Cardiac septum (tissue), 1 donor: ENCODE measurements around the gene CSNK1G1. TPM values are rescaled to one million over a fixed set of nuclear protein-coding genes. Genes with fewer than 3 reads are reported as not detected.
A peak's percentile ranks its signal among the peaks of the same experiment; 100 is the strongest.

Experiments used
- DNase-seq: peaks from one replicate; pipeline ENCODE4 v3.0.0-alpha.2; 2020; ENCODE audit warnings: low spot score
- intact Hi-C: fragments of 100-400 bp; cut with DNase I; formaldehyde crosslinking; loops from one replicate; pipeline ENCODE4 v1.14.0; 2022
- total RNA-seq: library from RNA; stranded (reverse); fragmentation: NEBNext Ultra II Directional; extraction: Animal tissue kit (Norgen Biotek cat#: 25700); gene quantifications from one replicate; pipeline ENCODE4 v1.2.1, GENCODE V29; 2021
- donor health status: DM: no; HTN: no; CAD: no.

CSNK1G1 gene
- total RNA-seq, 1 donor from 2014 or later: 8.3 TPM

- intact Hi-C loops: loop anchor here (2.0 kb wide), 1 partner anchor 224 kb away; the partner anchor contains the start of gene TRIP4
Measured at GRCh38 chr15:64162869-64163658, 192.9 kb downstream of the CSNK1G1 start, which contains the start of gene PPIB. PPIB (minus strand) TSS chr15:64163022; CDS start chr15:64162986, 36 bp downstream.

GRCh38 chr15:64162478-64162868, 193.5 kb downstream of the CSNK1G1 start:
- intact Hi-C loops: loop anchor here (2.0 kb wide), 1 partner anchor 224 kb away; the partner anchor contains the start of gene TRIP4
- peak; percentile 78 for DNase-seq

More at GRCh38 chr15:64162869-64163658, 192.9 kb downstream of the CSNK1G1 start, which contains the start of gene PPIB:
- DNase-seq: peak; percentile 99

- DNase-seq: peak; percentile 49
- intact Hi-C loops: loop anchor here (2.0 kb wide), 1 partner anchor 225 kb away; the partner anchor contains the start of gene TRIP4
Measured at GRCh38 chr15:64161688-64162477, 194.1 kb downstream of the CSNK1G1 start.

GRCh38 chr15:64158363-64159134, 197.4 kb downstream of the CSNK1G1 start:
- intact Hi-C loops: no loop called here
- peak; percentile 60 for DNase-seq

GRCh38 chr15:64157599-64158125, 198.3 kb downstream of the CSNK1G1 start:
- peak; percentile 33 for DNase-seq
- intact Hi-C loops: no loop called here

- peak; percentile 61 for DNase-seq
- intact Hi-C loops: no loop called here
Measured at GRCh38 chr15:64156652-64157331, 199.2 kb downstream of the CSNK1G1 start.

GRCh38 chr15:64155802-64156651, 199.9 kb downstream of the CSNK1G1 start:
- intact Hi-C loops: no loop called here
- peak; percentile 43 for DNase-seq

GRCh38 chr15:64153480-64154367, 202.2 kb downstream of the CSNK1G1 start:
- DNase-seq: peak; percentile 96
- intact Hi-C loops: loop anchor here (5.0 kb wide), 1 partner anchor 56 kb away; the partner anchor contains the start of gene SNX1

GRCh38 chr15:64152507-64153387, 203.2 kb downstream of the CSNK1G1 start:
- no peak for DNase-seq
- intact Hi-C loops: loop anchor here (5.0 kb wide), 1 partner anchor 55 kb away; the partner anchor contains the start of gene SNX1

- no peak for DNase-seq
- intact Hi-C loops: loop anchor here (5.0 kb wide), 1 partner anchor 55 kb away; the partner anchor contains the start of gene SNX1
Measured at GRCh38 chr15:64151727-64152506, 204.1 kb downstream of the CSNK1G1 start, which contains the start of gene SNX22. SNX22 (plus strand) TSS chr15:64151731; CDS start chr15:64151776, 45 bp downstream.

- intact Hi-C loops: loop anchor here (5.0 kb wide), 1 partner anchor 53 kb away; the partner anchor contains the start of gene SNX1
- no peak for DNase-seq
Measured at GRCh38 chr15:64149893-64150578, 205.9 kb downstream of the CSNK1G1 start.

- no peak for DNase-seq
- intact Hi-C loops: no loop called here
Measured at GRCh38 chr15:64149424-64149823, 206.5 kb downstream of the CSNK1G1 start.

GRCh38 chr15:64148581-64148980, 207.4 kb downstream of the CSNK1G1 start:
- intact Hi-C loops: no loop called here
- DNase-seq: no peak

GRCh38 chr15:64148168-64148567, 207.8 kb downstream of the CSNK1G1 start:
- intact Hi-C loops: no loop called here
- no peak for DNase-seq
